Immature natural killer cell (primary cell): ENCODE measurements around the gene NT5DC2. TPM values are rescaled to one million over a fixed set of nuclear protein-coding genes. Genes with fewer than 3 reads are reported as not detected.
A peak's percentile ranks its signal among the peaks of the same experiment; 100 is the strongest.

ENCODE experiments used
- DNase-seq, 3 donors: peaks; one replicate each; pipeline ENCODE4 v3.0.0; 2022; ENCODE audit warnings: mixed read lengths in 1 of 3
- H3K27ac Mint-ChIP-seq, 6 donors: one replicate each; pipeline ENCODE4 v1.8.0; 2020; ENCODE audit warnings: mixed read lengths in 6 of 6, mild to moderate bottlenecking in 5 of 6, inconsistent platforms in 4 of 6, moderate library complexity in 3 of 6
- H3K27me3 Mint-ChIP-seq, 3 donors: one replicate each; pipeline ENCODE4 v1.8.0; 2020 to 2021; ENCODE audit warnings: low read depth in 3 of 3, mild to moderate bottlenecking in 3 of 3, mixed read lengths in 3 of 3, moderate library complexity in 3 of 3, inconsistent platforms in 1 of 3
- H3K36me3 Mint-ChIP-seq, 3 donors: one replicate each; pipeline ENCODE4 v1.8.0; 2020; ENCODE audit warnings: mixed read lengths in 3 of 3, inconsistent platforms in 2 of 3, mild to moderate bottlenecking in 2 of 3
- H3K4me1 Mint-ChIP-seq, 2 donors: one replicate each; pipeline ENCODE4 v1.8.0; 2020; ENCODE audit warnings: inconsistent platforms in 2 of 2, mild to moderate bottlenecking in 2 of 2, mixed read lengths in 2 of 2, moderate library complexity in 1 of 2
- H3K4me3 Mint-ChIP-seq, 5 donors: one replicate each; pipeline ENCODE4 v1.8.0; 2020; ENCODE audit warnings: mild to moderate bottlenecking in 5 of 5, mixed read lengths in 5 of 5, inconsistent platforms in 3 of 5, moderate library complexity in 3 of 5
- H3K9me3 Mint-ChIP-seq, 6 donors: one replicate each; pipeline ENCODE4 v1.8.0; 2020; ENCODE audit warnings: mild to moderate bottlenecking in 6 of 6, mixed read lengths in 6 of 6, inconsistent platforms in 4 of 6, moderate library complexity in 3 of 6
- polyA plus RNA-seq, 3 donors: library from polyadenylated mRNA; unstranded; fragments of 300-500 nt; fragmentation: Illumina TruSeq; gene quantifications; one replicate each; pipeline ENCODE4 v1.2.3, GENCODE V29; 2021

The NT5DC2 gene
- polyA plus RNA-seq, 3 donors from 2014 or later, result 0.26 to 0.53 TPM; not detected in 1

DNA sequence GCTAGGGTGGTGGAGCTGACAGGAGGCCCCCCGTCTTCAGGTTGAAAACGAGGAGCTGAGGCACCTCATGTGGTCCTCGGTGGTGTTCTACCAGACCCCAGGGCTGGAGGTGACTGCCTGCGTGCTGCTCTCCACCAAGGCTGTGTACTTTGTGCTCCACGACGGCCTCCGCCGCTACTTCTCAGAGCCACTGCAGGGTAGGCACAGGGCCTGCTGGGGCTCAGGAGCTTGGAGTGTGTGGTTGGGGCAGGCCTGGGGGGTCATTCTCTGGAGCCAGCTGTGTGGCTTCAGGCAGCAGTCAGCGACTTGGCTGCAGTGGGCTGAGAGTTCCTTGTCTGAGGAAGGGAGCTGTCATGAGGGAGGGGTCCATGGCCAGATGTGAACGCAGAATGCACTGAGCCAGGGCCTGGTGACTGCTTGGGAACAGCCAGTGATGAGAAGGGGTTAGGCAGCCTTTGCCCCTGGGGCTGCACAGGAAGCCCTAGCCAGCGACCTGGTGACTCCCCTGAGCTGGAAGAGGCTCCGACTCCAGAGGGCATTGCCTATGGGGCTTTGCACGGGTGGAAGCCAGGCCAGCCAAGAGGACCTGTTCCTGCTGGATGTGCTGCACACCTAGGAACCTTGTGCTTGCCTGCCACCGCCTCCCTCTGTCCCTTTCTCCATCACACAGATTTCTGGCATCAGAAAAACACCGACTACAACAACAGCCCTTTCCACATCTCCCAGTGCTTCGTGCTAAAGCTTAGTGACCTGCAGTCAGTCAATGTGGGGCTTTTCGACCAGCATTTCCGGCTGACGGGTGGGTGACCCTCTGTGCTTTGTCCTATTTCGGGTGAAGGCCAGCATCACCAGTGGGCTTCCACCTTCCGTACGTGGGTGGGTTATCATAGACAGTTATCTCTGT lies 43.4 kb downstream of the NT5DC2 start:
- peaks cover 0 to 3% (median 1%) of the 10 kb centered on the region in 3 donors for H3K27me3 Mint-ChIP-seq
- peak overlapping the region in 1 of 6 donors; percentile 45 for H3K27ac Mint-ChIP-seq
- no peak overlapping the region for H3K4me3 Mint-ChIP-seq
- DNase-seq, result no peak
- peaks cover 0 to 4% of the 10 kb centered on the region in 2 donors for H3K4me1 Mint-ChIP-seq
- H3K36me3 Mint-ChIP-seq, result peaks cover 7 to 15% (median 9%) of the 10 kb centered on the region in 3 donors
- no peaks in the 10 kb centered on the region for H3K9me3 Mint-ChIP-seq

DNA sequence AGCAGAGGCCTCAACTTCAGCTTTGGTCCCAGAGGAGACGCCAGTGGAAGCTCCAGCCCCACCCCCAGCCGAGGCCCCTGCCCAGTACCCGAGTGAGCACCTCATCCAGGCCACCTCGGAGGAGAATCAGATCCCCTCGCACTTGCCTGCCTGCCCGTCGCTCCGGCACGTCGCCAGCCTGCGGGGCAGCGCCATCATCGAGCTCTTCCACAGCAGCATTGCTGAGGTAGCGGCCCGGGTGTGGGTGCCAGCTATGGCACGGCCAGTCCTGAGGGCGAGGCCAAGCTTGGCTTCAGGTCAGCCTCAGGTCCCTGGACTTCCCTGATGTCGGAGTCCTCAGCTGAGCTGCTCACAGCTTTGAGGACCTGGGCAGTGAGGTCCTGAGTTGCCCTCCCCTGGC lies 44.2 kb downstream of the NT5DC2 start:
- Mint-ChIP-seq H3K27ac (no peak overlapping the region), H3K36me3 (peaks cover 7 to 15% (median 9%) of the 10 kb centered on the region in 3 donors), H3K27me3 (peaks cover 0 to 3% (median 1%) of the 10 kb centered on the region in 3 donors), H3K9me3 (no peaks in the 10 kb centered on the region), H3K4me1 (peaks cover 0 to 2% of the 10 kb centered on the region in 2 donors), H3K4me3 (no peak overlapping the region)
- no peak for DNase-seq

DNA sequence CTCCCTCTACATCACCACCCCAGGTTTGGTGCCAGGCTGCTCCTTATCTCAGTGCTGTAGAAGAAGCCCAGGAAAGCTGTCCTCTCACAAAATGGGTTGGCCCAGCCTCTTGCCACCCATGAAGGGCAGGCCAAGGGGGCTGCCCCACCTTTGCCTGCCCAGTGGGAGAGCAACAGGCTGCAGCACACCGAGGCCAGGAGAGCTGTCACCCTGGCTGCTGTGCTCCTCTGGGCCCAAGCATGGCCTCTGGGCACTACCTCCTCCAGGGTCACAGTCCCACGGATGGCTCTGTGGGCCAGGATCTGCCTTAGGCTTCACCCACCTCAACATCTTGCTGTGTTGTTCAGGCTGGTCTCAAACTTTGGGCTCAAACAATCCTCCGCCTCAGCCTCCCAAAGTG lies 44.9 kb downstream of the NT5DC2 start:
- H3K9me3 Mint-ChIP-seq, result no peaks in the 10 kb centered on the region
- H3K4me1 Mint-ChIP-seq, result no peaks in the 10 kb centered on the region
- no peak overlapping the region for H3K27ac Mint-ChIP-seq
- no peak for DNase-seq
- H3K36me3 Mint-ChIP-seq, result peaks cover 7 to 15% (median 9%) of the 10 kb centered on the region in 3 donors
- no peak overlapping the region for H3K4me3 Mint-ChIP-seq
- peaks cover 0 to 3% (median 1%) of the 10 kb centered on the region in 3 donors for H3K27me3 Mint-ChIP-seq

DNA sequence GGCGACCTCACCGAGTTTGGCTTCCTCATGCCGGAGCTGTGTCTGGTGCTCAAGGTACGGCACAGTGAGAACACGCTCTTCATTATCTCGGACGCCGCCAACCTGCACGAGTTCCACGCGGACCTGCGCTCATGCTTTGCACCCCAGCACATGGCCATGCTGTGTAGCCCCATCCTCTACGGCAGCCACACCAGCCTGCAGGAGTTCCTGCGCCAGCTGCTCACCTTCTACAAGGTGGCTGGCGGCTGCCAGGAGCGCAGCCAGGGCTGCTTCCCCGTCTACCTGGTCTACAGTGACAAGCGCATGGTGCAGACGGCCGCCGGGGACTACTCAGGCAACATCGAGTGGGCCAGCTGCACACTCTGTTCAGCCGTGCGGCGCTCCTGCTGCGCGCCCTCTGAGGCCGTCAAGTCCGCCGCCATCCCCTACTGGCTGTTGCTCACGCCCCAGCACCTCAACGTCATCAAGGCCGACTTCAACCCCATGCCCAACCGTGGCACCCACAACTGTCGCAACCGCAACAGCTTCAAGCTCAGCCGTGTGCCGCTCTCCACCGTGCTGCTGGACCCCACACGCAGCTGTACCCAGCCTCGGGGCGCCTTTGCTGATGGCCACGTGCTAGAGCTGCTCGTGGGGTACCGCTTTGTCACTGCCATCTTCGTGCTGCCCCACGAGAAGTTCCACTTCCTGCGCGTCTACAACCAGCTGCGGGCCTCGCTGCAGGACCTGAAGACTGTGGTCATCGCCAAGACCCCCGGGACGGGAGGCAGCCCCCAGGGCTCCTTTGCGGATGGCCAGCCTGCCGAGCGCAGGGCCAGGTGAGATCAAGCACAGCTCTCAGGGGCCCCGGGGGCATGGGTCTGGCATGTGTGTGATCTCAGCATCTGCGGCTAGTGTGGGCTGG lies 45.6 kb downstream of the NT5DC2 start:
- Mint-ChIP-seq H3K27ac (no peak overlapping the region), H3K27me3 (peaks cover 0 to 5% (median 1%) of the 10 kb centered on the region in 3 donors), H3K4me3 (no peak overlapping the region), H3K9me3 (no peaks in the 10 kb centered on the region), H3K4me1 (no peaks in the 10 kb centered on the region), H3K36me3 (peaks cover 7 to 15% (median 9%) of the 10 kb centered on the region in 3 donors)
- no peak for DNase-seq

DNA sequence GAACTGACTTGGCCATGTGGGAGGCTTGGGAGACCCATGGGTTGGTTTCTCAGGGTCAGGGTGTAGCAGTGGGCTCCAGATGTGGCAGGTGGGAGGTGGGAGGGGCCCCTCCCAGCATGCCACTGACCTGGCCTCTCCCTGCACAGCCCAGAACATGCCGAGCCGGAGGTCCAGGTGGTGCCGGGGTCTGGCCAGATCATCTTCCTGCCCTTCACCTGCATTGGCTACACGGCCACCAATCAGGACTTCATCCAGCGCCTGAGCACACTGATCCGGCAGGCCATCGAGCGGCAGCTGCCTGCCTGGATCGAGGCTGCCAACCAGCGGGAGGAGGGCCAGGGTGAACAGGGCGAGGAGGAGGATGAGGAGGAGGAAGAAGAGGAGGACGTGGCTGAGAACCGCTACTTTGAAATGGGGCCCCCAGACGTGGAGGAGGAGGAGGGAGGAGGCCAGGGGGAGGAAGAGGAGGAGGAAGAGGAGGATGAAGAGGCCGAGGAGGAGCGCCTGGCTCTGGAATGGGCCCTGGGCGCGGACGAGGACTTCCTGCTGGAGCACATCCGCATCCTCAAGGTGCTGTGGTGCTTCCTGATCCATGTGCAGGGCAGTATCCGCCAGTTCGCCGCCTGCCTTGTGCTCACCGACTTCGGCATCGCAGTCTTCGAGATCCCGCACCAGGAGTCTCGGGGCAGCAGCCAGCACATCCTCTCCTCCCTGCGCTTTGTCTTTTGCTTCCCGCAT lies 46.4 kb downstream of the NT5DC2 start:
- H3K4me3 Mint-ChIP-seq, result no peak overlapping the region
- H3K9me3 Mint-ChIP-seq, result no peaks in the 10 kb centered on the region
- DNase-seq, result no peak
- H3K4me1 Mint-ChIP-seq, result peaks cover 0 to 2% of the 10 kb centered on the region in 2 donors
- peaks cover 0 to 5% (median 4%) of the 10 kb centered on the region in 3 donors for H3K27me3 Mint-ChIP-seq
- no peak overlapping the region for H3K27ac Mint-ChIP-seq
- H3K36me3 Mint-ChIP-seq, result peaks cover 3 to 13% (median 4%) of the 10 kb centered on the region in 3 donors

DNA sequence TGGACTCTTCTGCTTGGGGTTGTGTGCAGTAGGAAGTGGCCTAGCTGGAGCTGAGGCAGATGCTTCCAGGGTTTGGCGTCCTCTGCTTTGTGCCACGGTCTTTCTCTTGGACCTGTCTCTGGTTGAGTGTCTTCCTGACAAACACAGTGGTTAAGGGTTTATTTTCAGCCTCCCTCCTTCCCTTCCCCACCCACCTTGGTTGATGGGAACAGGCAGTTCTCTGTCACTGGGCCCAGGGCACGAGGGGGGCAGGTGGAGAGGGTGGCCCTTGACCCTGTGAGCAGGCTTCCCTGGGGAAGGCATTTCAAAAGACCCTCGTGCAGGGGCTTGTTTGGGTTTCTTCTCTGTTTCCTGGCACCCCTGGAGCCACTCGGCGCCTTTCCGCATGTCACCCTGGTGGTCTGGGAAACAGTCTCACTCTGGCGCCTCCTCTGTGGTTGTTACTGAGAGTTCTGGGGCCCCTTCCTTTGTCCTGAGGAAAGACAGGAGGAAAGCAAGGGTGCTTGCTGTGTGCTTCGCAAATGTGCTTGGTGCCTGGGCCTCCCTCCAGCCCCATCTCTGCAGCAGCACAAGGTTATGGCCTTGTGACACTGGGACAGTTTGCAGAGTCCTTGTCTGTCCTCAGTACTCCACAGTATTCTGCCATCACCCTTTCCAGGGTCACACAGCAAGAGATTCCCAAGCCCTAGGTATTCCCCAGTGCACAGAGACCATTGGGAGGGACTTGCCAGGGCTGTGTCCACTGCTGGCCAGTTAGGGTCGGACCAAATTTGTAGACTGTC lies 48.8 kb downstream of the NT5DC2 start:
- peaks cover 3 to 16% (median 5%) of the 10 kb centered on the region in 3 donors for H3K36me3 Mint-ChIP-seq

DNA sequence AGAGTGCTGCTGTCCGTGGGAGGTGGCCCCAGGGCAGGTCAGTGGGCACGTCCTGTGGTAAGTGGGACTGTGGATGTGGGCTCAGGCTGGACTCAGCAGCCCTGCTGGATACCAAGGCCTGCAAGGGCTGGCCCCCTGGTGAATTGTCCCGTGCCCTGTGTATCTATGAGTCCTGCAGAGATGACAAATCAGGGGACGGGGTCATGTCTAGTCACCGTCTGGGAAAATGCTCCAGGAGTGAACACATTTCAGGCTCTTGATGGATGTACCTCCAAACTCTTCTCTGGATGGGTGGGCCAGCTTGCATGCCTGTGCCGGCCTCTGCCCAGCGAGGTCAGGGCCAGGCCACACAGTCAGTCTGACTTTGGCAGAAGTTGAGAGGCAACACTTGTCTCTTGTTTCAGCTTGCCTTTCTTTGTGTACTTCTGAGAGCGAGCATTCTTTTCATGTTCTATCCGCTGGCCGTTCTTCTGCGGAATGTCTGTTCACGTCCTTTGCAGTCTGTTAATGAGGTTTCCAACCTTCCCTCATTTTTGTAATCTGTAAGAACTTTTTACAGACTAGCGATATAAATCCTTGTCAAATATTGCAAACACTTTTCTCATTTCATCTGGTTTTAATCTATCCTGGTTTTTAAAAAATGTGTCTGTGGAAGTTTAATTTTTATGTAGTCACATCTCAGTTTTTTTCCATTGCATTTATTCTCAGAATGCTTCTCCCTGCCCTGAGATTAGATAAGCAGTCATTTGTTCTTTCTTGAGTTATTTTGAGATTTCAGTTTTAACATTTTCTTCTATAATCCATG lies 49.9 kb downstream of the NT5DC2 start:
- Mint-ChIP-seq H3K27ac (no peak overlapping the region), H3K4me1 (peaks cover 0 to 2% of the 10 kb centered on the region in 2 donors), H3K27me3 (peaks cover 0 to 7% (median 4%) of the 10 kb centered on the region in 3 donors), H3K9me3 (no peaks in the 10 kb centered on the region), H3K4me3 (no peak overlapping the region), H3K36me3 (peaks cover 3 to 19% (median 11%) of the 10 kb centered on the region in 3 donors)
- DNase-seq, result no peak

More for the DNA sequence above, 48.8 kb downstream of the NT5DC2 start:
- no peak overlapping the region for H3K27ac Mint-ChIP-seq
- no peak for DNase-seq
- no peak overlapping the region for H3K4me3 Mint-ChIP-seq
- peaks cover 0 to 7% (median 4%) of the 10 kb centered on the region in 3 donors for H3K27me3 Mint-ChIP-seq
- peaks cover 0 to 2% of the 10 kb centered on the region in 2 donors for H3K4me1 Mint-ChIP-seq
- no peaks in the 10 kb centered on the region for H3K9me3 Mint-ChIP-seq

DNA sequence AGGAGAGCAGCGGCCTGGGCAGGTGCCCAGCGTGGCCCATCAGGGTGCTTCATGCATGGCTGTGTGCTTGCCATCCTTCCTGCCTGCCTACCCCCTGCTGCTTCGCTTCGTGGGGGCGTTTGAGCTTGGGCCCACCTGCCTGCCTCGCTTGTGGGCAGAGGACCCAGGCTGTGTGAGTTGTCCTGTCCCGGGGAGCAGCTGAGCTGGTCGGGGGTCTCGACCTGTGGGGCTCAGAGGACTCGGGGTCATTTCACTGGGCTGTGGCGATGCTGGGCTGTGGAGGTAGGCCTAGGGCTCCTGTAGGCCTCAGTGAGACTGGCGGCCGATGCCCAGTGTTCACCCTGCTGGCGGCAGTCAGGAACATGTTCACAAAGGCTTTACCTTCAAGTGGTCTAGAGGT lies 50.6 kb downstream of the NT5DC2 start:
- H3K4me3 Mint-ChIP-seq, result no peak overlapping the region
- H3K36me3 Mint-ChIP-seq, result peaks cover 6 to 22% (median 14%) of the 10 kb centered on the region in 3 donors
- H3K4me1 Mint-ChIP-seq, result peaks cover 0 to 2% of the 10 kb centered on the region in 2 donors
- DNase-seq, result no peak
- H3K9me3 Mint-ChIP-seq, result no peaks in the 10 kb centered on the region
- peaks cover 0 to 5% (median 4%) of the 10 kb centered on the region in 3 donors for H3K27me3 Mint-ChIP-seq
- no peak overlapping the region for H3K27ac Mint-ChIP-seq

DNA sequence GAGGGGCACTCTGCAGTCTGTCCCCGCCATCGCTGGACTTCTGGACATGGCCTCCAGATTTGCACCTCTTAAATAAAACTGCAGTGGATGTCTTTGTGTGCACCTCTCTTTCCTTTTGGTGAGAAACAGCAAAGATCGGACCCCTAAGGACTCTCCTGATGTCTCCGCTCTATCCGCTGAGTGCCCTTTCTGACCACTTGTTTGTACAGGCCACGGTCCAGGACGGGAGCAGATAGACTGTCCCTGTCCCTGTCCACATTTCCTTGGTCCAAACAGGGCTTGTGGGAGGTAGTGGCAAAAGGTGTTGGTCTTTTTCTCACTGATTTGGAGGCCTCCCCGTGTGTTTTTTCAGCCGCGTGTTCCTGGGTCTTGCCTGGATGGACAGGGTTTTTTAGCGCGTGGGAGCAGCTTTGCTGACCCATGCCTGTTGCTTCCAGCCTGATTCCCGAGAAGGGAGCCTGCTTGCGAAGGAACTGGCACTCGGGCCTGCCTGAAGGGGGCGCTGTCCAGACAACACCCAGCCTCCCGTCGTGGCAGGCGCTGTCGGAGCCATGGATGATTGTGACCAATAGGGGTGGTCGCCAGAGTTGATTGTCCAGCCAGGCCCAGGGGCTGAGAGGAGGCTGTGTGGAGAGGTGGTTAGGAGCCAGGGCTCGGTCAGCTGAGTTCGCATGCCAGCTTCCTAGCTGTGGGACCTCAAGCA lies 51.7 kb downstream of the NT5DC2 start:
- Mint-ChIP-seq H3K4me3 (no peak overlapping the region), H3K36me3 (peaks cover 6 to 21% (median 15%) of the 10 kb centered on the region in 3 donors), H3K27me3 (peaks cover 0 to 4% (median 2%) of the 10 kb centered on the region in 3 donors), H3K9me3 (no peaks in the 10 kb centered on the region), H3K4me1 (peaks cover 0 to 2% of the 10 kb centered on the region in 2 donors), H3K27ac (no peak overlapping the region)
- DNase-seq, result no peak

DNA sequence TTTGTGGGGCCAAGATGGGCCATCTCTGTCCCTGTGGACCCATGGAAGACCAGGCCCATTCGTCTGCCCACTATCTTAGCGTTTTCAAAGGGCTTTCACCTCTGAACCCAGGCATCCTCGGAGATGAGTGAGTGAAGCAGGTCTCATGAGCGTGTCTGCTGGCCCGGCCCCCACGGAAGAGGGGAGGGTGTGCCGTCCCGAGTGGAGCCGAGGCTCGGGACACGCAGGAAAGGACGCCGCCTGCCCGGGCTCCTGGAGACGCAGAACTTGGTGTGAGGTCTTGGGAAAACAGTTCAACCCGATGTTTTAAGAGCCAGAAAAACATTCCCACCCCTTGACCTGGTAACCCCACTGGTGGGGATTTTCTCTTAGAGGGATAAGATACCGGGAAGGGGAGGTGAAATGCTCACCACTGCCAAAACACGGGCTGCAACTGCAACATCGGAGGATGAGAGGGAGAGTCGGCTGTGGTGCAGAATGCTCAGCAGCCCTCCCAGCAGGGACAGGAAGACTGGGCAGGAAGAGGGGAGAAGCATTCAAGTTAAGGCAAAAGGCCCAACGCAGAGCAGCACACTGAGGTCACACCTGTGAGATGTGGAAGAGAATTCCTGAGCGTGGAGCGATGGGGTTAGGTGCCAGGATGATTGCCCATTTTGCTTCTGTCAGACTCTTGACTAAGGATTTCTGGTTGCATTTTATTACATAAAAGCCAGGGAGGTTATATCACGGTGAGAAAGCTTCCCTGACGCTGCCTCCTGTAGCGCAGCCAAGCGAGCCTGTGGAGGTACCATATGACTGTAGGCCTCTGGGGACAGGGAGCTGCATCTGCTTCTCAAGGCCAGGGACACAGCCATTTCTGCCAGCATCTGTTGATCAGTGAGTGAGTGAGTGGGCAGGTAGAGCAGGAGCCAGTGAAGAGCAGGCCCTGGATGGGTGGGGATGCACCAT lies 52.6 kb downstream of the NT5DC2 start:
- H3K27ac Mint-ChIP-seq, result no peak overlapping the region
- no peaks in the 10 kb centered on the region for H3K9me3 Mint-ChIP-seq
- DNase-seq, result no peak
- peaks cover 0 to 4% (median 2%) of the 10 kb centered on the region in 3 donors for H3K27me3 Mint-ChIP-seq
- H3K36me3 Mint-ChIP-seq, result peaks cover 6 to 21% (median 15%) of the 10 kb centered on the region in 3 donors
- no peak overlapping the region for H3K4me3 Mint-ChIP-seq
- H3K4me1 Mint-ChIP-seq, result peaks cover 0 to 2% of the 10 kb centered on the region in 2 donors
